ENCODE data around the gene AOPEP.
"Not testable (repeated sequence)": the region's sequence is repeated elsewhere in the genome, so short reads cannot be mapped to it uniquely, and the experiment has no call there.

AOPEP gene

GRCh38 chr9:94840738-94841137 lies 114.2 kb downstream of the AOPEP start:
- TF ChIP-seq CTCF (IDR thresholded peaks at IDR 0.05; ENCODE audit: insufficient read depth, missing control alignments) = no peak
- DNase-seq (ENCODE audit: insufficient read length, low spot score) = no peak
- FAIRE-seq = no peak

- no peak for TF ChIP-seq CTCF (IDR thresholded peaks at IDR 0.05; ENCODE audit: insufficient read depth, missing control alignments)
- no peak for DNase-seq (ENCODE audit: insufficient read length, low spot score)
- no peak for FAIRE-seq
Observed at GRCh38 chr9:94843134-94843533, 116.6 kb downstream of the AOPEP start.

- DNase-seq (ENCODE audit: insufficient read length, low spot score) = no peak
Observed at GRCh38 chr9:94846739-94847138, 120.2 kb downstream of the AOPEP start.

GRCh38 chr9:94847486-94847885 lies 121.0 kb downstream of the AOPEP start:
- DNase-seq (ENCODE audit: insufficient read length, low spot score) = no peak
- no peak for TF ChIP-seq CTCF (IDR thresholded peaks at IDR 0.05; ENCODE audit: insufficient read depth, missing control alignments)
- FAIRE-seq = no peak

More at GRCh38 chr9:94846739-94847138, 120.2 kb downstream of the AOPEP start:
- no peak for TF ChIP-seq CTCF (IDR thresholded peaks at IDR 0.05; ENCODE audit: insufficient read depth, missing control alignments)
- FAIRE-seq = no peak

GRCh38 chr9:94848791-94849190 lies 122.3 kb downstream of the AOPEP start:
- FAIRE-seq; DNase-seq (ENCODE audit: insufficient read length, low spot score): not testable (repeated sequence)

- no peak for DNase-seq (ENCODE audit: insufficient read length, low spot score)
- no peak for FAIRE-seq
- TF ChIP-seq CTCF (IDR thresholded peaks at IDR 0.05; ENCODE audit: insufficient read depth, missing control alignments) = no peak
Observed at GRCh38 chr9:94850540-94851434, 124.3 kb downstream of the AOPEP start.

- FAIRE-seq (no peak), DNase-seq (ENCODE audit: insufficient read length, low spot score) (no peak)
- no peak for TF ChIP-seq CTCF (IDR thresholded peaks at IDR 0.05; ENCODE audit: insufficient read depth, missing control alignments)
Observed at GRCh38 chr9:94851467-94851866, 125.0 kb downstream of the AOPEP start.

Data from D721Med (cell line).